ENCODE results near the gene SH3D21. TPM values are rescaled to one million over a fixed set of nuclear protein-coding genes. Genes with fewer than 3 reads are reported as not detected.

Gene SH3D21
- total RNA-seq, 4 donors from 2014 or later = 10.7 to 25.1 (median 16.9) TPM

DNA sequence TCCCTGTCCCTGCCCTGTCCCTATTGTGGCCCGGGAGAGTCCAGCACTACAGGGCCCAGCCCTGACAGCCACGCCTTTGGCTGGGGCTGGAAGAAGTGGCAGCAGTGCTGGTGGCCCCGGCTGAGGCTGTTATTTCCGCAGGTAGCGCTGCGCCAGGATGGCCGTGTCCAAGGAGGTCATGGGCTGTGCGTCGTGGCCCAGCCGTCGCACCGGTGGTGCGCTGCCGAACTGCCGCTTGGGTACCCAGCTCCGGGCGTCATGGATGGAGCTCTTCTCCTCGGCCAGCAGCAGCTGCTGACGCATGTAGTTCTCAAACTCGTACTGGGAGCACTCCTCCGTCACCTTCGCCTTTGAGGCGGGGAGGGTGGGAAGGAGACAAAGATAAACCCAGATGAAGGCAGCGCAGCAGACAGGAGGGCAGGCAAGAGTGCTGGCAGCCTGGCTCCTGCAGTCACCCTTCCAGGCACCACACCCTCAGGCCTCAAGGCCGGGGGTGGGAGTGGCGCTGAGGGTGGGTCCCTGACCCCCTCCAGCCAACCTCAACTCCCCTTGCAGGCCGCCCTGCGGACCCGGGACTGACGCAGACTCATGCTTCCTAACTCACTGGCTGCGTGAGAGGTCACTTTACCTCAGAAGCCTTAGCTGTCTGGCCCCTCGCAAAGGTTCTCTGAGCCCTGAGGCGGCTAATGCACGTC is 35.6 kb downstream of the SH3D21 start:
- peaks cover 5 to 27% of the 10 kb centered on the region in 2 donors for H3K4me1 ChIP-seq
- H3K27me3 ChIP-seq = no peaks in the 10 kb centered on the region
- no peak overlapping the region for H3K4me3 ChIP-seq (replicated peaks in 1 of 3)
- H3K9me3 ChIP-seq = no peaks in the 10 kb centered on the region
- intact Hi-C loops (cut with DNase I) = loop anchor here (2.0 kb wide), 1 partner anchor 79 kb away; no protein-coding TSS in a partner anchor
- TF ChIP-seq POLR2A (IDR thresholded peaks at IDR 0.05) (no peak), CTCF (IDR thresholded peaks at IDR 0.05) (no peak)
- H3K36me3 ChIP-seq = peaks cover 26 to 39% of the 10 kb centered on the region in 2 donors
- DNase-seq = no peak
- no peak overlapping the region for H3K27ac ChIP-seq
- WGBS, 2 donors = 88 to 91% methylated on average over 19 to 33 of the region's 34 CpGs

DNA sequence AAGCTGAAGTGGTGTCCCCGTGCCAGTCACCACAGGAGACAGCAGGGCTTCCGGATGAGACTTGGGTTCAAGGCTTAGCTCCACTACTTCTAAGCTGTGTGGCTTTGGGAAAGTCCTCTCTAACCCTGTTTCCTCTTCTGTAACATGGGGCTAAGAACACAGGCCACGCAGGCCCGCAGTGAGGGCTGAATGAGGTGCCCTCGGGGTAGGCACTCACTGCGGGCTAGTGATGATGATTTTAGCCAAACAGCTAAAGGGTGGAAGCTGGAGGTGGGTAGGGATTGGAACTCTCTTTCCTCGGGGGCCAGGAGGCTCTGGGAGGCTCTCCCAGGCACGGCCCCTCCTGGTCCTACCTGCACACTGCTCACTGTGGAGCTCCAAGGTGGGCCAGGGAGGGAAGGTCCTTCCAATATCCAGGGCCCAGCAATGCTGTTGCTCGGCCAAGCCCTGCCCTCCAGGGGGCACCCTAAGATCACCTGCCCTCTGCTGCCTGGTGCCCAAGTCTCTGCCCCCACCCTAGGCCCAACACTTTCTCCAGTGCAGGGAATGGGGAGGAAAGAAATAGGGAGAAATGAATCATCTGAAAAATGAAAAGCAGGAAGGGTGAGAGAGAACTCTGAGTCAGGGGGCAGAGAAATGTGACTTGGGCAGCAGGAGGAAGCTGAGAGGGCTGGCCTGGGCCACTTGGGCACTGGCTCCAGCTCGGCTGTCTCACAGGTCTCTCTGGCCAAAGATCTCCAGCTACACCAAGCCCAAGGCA is 36.4 kb downstream of the SH3D21 start:
- intact Hi-C loops (cut with DNase I) = loop anchor here (2.0 kb wide), 1 partner anchor 78 kb away; no protein-coding TSS in a partner anchor
- Histone ChIP-seq H3K4me3 (replicated peaks in 1 of 3) (no peak overlapping the region), H3K4me1 (peaks cover 5 to 27% of the 10 kb centered on the region in 2 donors), H3K27me3 (no peaks in the 10 kb centered on the region), H3K27ac (peak overlapping the region in 2 of 3 donors; percentile 54 to 66), H3K36me3 (peaks cover 30 to 47% of the 10 kb centered on the region in 2 donors), H3K9me3 (no peaks in the 10 kb centered on the region)
- DNase-seq = peak; percentile 54 to 59
- TF ChIP-seq CTCF (IDR thresholded peaks at IDR 0.05) = peak in 5 of 6 experiments; percentile 56 to 78 (median 65)
- no peak for TF ChIP-seq POLR2A (IDR thresholded peaks at IDR 0.05)
- 76 to 82% methylated on average over 7 to 10 of the region's 10 CpGs for WGBS, 2 donors

GRCh38 chr1:36343651-36344394 is 37.7 kb downstream of the SH3D21 start:
- Histone ChIP-seq H3K36me3 (peaks cover 33 to 57% of the 10 kb centered on the region in 2 donors), H3K27ac (peak overlapping the region in 1 of 3 donors; percentile 54), H3K27me3 (no peaks in the 10 kb centered on the region), H3K4me3 (replicated peaks in 1 of 3) (no peak overlapping the region), H3K4me1 (peaks cover 4 to 22% of the 10 kb centered on the region in 2 donors), H3K9me3 (no peaks in the 10 kb centered on the region)
- WGBS, 2 donors = 92% methylated on average over 8 to 20 of the region's 24 CpGs
- peak in 1 of 2 donors; percentile 24 for DNase-seq
- TF ChIP-seq POLR2A (IDR thresholded peaks at IDR 0.05) = no peak
- TF ChIP-seq CTCF (IDR thresholded peaks at IDR 0.05) = no peak
- intact Hi-C loops (cut with DNase I) = loop anchor here (2.0 kb wide), 1 partner anchor 77 kb away; no protein-coding TSS in a partner anchor

DNA sequence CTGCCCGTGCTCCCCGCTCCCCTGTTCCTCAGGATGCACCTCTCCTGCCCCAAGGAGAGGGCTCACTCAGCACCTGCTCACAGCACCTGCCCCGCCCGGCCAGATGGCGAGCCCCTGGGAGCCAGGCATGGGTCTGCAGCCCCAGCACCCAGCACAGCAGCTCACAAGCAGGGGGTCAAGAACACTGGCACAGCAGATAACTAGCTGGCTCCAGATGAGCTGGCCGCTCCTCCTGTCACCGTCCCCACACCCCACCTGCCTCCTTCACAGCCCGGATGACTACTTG is 38.2 kb downstream of the SH3D21 start:
- Histone ChIP-seq H3K27ac (no peak overlapping the region), H3K36me3 (peaks cover 33 to 57% of the 10 kb centered on the region in 2 donors), H3K4me3 (replicated peaks in 1 of 3) (no peak overlapping the region), H3K4me1 (peaks cover 2 to 22% of the 10 kb centered on the region in 2 donors), H3K27me3 (no peaks in the 10 kb centered on the region), H3K9me3 (no peaks in the 10 kb centered on the region)
- no peak for DNase-seq
- intact Hi-C loops (cut with DNase I) = no loop called here
- WGBS, 2 donors = 83 to 91% methylated on average over 8 of the region's 8 CpGs
- TF ChIP-seq POLR2A (IDR thresholded peaks at IDR 0.05) = no peak
- TF ChIP-seq CTCF (IDR thresholded peaks at IDR 0.05) = no peak

All from thyroid gland (tissue), 4 donors.